Endothelial cell (in vitro differentiated cells): ENCODE data around the gene FLOT2. TPM values are rescaled to one million over a fixed set of nuclear protein-coding genes. Genes with fewer than 3 reads are reported as not detected.
"Not testable (repeated sequence)": the region's sequence is repeated elsewhere in the genome, so short reads cannot be mapped to it uniquely, and the experiment has no call there.

Source experiments
- DNase-seq: peaks from one replicate; pipeline ENCODE4 v3.0.0; 2021; ENCODE audit warnings: low spot score
- H3K27ac Mint-ChIP-seq: one replicate; pipeline ENCODE4 v1.8.0; 2021; ENCODE audit warnings: mixed read lengths, inconsistent platforms; ENCODE audit not compliant: unreplicated experiment
- H3K27me3 Mint-ChIP-seq: one replicate; pipeline ENCODE4 v1.8.0; 2021; ENCODE audit warnings: mild to moderate bottlenecking, moderate library complexity, mixed read lengths, inconsistent platforms; ENCODE audit not compliant: unreplicated experiment
- H3K36me3 Mint-ChIP-seq: one replicate; pipeline ENCODE4 v1.8.0; 2021; ENCODE audit warnings: mild to moderate bottlenecking, low read depth, mixed read lengths, inconsistent platforms; ENCODE audit not compliant: unreplicated experiment
- H3K4me1 Mint-ChIP-seq: one replicate; pipeline ENCODE4 v1.8.0; 2021; ENCODE audit warnings: mild to moderate bottlenecking, mixed read lengths, inconsistent platforms; ENCODE audit not compliant: unreplicated experiment
- H3K4me3 Mint-ChIP-seq: one replicate; pipeline ENCODE4 v1.8.0; 2021; ENCODE audit warnings: mild to moderate bottlenecking, mixed read lengths, inconsistent platforms; ENCODE audit not compliant: unreplicated experiment
- H3K9me3 Mint-ChIP-seq: one replicate; pipeline ENCODE4 v1.8.0; 2021; ENCODE audit warnings: mixed read lengths, inconsistent platforms; ENCODE audit not compliant: unreplicated experiment
- total RNA-seq: library from RNA; stranded (reverse); fragmentation: NEBNext Ultra II Directional; extraction: Animal tissue kit (Norgen Biotek cat#: 25700); gene quantifications from one replicate; pipeline ENCODE4 v1.2.1, GENCODE V29; 2021; ENCODE audit not compliant: unreplicated experiment
- TF ChIP-seq, protein P1 (sequence below): fragments of 200-600 bp; sonication (generic); IDR thresholded peaks from one replicate; pipeline ENCODE4 v1.5.0; 2021; ENCODE audit warnings: antibody characterized with exemption; ENCODE audit not compliant: unreplicated experiment

FLOT2 gene
- total RNA-seq, 1 donor from 2014 or later, result 156 TPM

DNA sequence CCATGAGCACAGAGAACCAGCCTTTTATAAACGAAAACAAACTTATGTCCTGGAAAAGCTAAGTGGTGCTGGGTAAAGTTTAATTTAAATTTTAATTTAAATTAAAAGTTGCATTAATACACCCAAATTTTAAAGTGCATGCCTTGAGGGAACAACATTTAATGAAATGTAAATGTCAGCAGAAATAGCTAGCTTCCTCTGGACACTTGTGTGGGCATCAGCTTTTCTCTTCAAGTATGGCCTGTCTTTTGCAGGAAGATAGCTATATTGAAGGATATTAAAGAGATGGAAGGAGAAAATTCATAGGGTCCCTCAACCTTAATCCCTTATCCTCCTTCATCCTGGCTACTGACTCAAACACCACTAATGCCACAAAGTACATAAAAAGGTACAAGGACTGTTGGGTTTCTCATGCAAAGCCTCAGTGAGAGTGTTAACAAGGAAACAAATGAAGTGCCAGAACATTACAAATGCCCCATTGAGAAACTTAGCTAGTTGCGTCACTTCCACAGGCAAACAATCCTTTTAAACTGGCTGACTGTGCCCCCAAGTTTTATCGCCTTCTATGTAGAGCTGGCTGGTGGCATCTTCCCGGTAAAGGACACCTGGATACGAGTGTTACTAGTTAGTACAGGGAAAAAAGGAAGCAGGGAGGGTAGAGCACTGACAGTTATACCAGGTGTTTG lies 39.7 kb upstream of the FLOT2 start:
- H3K27me3 Mint-ChIP-seq, result no peaks in the 10 kb centered on the region
- H3K27ac Mint-ChIP-seq, result no peak overlapping the region
- TF ChIP-seq, protein P1, sequence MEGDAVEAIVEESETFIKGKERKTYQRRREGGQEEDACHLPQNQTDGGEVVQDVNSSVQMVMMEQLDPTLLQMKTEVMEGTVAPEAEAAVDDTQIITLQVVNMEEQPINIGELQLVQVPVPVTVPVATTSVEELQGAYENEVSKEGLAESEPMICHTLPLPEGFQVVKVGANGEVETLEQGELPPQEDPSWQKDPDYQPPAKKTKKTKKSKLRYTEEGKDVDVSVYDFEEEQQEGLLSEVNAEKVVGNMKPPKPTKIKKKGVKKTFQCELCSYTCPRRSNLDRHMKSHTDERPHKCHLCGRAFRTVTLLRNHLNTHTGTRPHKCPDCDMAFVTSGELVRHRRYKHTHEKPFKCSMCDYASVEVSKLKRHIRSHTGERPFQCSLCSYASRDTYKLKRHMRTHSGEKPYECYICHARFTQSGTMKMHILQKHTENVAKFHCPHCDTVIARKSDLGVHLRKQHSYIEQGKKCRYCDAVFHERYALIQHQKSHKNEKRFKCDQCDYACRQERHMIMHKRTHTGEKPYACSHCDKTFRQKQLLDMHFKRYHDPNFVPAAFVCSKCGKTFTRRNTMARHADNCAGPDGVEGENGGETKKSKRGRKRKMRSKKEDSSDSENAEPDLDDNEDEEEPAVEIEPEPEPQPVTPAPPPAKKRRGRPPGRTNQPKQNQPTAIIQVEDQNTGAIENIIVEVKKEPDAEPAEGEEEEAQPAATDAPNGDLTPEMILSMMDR, result no peak

DNA sequence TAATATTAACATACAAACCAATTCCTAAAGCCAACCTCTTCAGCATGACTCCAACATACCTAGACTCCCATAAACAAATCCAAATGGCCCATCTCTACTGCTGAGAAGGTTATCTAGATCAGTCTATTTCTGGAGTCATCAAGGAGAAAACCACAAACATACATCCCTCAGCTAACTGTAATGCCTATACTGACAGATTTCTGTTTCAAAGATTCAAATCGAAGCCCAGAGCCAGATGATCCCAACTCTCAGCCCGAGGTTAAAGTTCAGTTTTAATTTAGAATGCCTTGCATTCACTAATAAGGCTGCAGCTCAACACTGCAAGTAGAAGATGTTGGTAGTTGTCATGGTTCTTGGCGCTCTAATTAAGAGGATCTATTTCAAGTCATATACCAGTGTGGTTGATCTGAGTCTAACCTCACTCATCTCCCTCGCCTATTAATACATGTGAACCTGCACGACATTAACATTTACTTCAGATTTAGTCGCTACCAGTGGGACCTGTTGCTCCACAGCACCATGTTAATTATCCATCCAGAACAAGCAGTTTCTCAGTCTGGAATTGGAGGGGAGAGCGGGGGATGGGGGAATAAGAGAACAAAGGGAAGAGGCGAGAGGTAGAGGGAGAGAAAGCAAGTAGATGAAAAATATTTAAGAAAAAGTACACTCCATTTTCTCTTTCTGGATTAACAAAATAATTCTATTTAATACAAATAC lies 38.4 kb upstream of the FLOT2 start:
- DNase-seq, result no peak
- TF ChIP-seq, protein P1, result no peak
- Mint-ChIP-seq H3K9me3 (no peaks in the 10 kb centered on the region), H3K27me3 (no peaks in the 10 kb centered on the region), H3K27ac (no peak overlapping the region), H3K4me3 (no peak overlapping the region), H3K4me1 (peaks cover 14% of the 10 kb centered on the region), H3K36me3 (peaks cover 7% of the 10 kb centered on the region)

More for the DNA sequence above, 39.7 kb upstream of the FLOT2 start:
- no peak for DNase-seq
- Mint-ChIP-seq H3K36me3 (peaks cover 7% of the 10 kb centered on the region), H3K4me1 (peaks cover 14% of the 10 kb centered on the region), H3K4me3 (no peak overlapping the region), H3K9me3 (no peaks in the 10 kb centered on the region)

DNA sequence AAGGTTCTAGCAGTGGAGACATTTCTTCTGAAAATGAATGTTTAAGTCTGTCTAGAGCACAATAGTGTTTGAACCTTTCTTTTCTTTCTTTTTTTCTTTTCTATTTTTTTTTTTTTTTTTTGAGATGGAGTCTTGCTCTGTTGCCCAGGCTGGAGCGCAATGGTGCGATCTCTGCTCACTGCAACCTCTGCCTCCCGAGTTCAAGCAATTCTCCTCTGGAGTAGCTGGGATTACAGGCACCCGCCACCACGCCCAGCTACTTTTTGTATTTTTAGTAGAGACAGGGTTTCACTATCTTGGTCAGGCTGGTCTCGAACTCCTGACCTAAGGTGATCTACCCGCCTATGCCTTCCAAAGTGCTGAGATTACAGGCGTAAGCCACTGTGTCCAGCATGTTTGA lies 37.0 kb upstream of the FLOT2 start:
- H3K27ac Mint-ChIP-seq, H3K9me3 Mint-ChIP-seq, DNase-seq, H3K27me3 Mint-ChIP-seq, H3K36me3 Mint-ChIP-seq, H3K4me3 Mint-ChIP-seq: not testable (repeated sequence)
- H3K4me1 Mint-ChIP-seq, result peaks cover 15% of the 10 kb centered on the region

DNA sequence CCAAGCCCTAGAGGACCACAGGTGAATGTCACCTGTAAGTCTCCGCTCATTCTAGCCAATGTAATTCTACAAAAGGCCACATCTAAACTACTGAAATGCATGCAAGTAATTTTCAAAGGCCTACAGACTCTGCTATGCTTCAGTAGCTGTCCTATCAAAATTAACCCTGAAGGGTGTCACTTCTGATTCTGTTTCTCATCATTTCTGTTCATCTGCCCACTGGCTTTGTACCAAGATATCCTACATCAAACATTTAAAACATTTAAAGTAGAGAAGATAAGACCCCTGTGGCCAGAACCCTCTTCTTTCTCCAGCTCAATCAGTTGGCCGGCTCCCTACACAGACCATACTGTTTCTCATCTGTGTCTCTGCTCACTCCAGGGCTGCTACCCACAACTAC lies 32.3 kb upstream of the FLOT2 start:
- DNase-seq, result no peak
- H3K27me3 Mint-ChIP-seq, result no peaks in the 10 kb centered on the region

DNA sequence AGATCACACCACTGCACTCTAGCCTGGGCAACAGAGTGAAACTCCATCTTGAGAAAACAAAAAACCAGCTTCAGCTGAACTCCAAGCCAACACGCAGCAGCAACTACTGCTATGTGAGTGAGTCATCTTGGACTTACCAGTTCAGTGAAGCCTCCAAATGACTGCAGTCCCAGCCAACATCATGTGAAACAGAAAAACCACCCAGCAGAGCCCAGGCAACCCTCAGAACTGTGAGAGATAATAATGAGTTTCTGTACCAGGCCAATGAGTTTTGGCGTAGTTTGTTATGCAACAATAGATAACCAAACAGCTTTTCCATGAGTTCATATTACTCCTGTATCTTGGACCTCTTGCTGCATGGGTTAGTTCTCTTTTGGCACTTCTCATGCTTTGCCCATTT lies 30.5 kb upstream of the FLOT2 start:
- peaks cover 18% of the 10 kb centered on the region for H3K4me1 Mint-ChIP-seq
- H3K9me3 Mint-ChIP-seq, result no peaks in the 10 kb centered on the region
- no peak overlapping the region for H3K4me3 Mint-ChIP-seq
- no peak for DNase-seq
- no peak overlapping the region for H3K27ac Mint-ChIP-seq
- TF ChIP-seq, protein P1, result no peak
- H3K27me3 Mint-ChIP-seq, result no peaks in the 10 kb centered on the region
- peaks cover 20% of the 10 kb centered on the region for H3K36me3 Mint-ChIP-seq

More for the DNA sequence above, 32.3 kb upstream of the FLOT2 start:
- no peaks in the 10 kb centered on the region for H3K9me3 Mint-ChIP-seq
- H3K4me3 Mint-ChIP-seq, result no peak overlapping the region
- H3K36me3 Mint-ChIP-seq, result peaks cover 7% of the 10 kb centered on the region
- peaks cover 18% of the 10 kb centered on the region for H3K4me1 Mint-ChIP-seq
- TF ChIP-seq, protein P1, result no peak
- peak overlapping the region; percentile 76 for H3K27ac Mint-ChIP-seq
